Epithelial cell of esophagus (primary cell): ENCODE measurements around the gene MRGPRX4.
A peak's percentile ranks its signal among the peaks of the same experiment; 100 is the strongest.
"Not testable (repeated sequence)": the region's sequence is repeated elsewhere in the genome, so short reads cannot be mapped to it uniquely, and the experiment has no call there.

ENCODE experiments used
- DNase-seq: peaks from one replicate; pipeline ENCODE4 v3.0.0; 2010; ENCODE audit warnings: low read depth
- H3K4me3 ChIP-seq: 2 replicates; pipeline ENCODE4 v1.5.1; 2011; ENCODE audit warnings: mild to moderate bottlenecking, low read length, control low read depth
- CTCF ChIP-seq: IDR thresholded peaks from 2 replicates; pipeline ENCODE4 v1.5.1; 2011; ENCODE audit warnings: low read depth, mild to moderate bottlenecking, low read length, control low read depth, inconsistent platforms; ENCODE audit not compliant: insufficient read depth; ENCODE audit errors: missing control alignments

The MRGPRX4 gene

GRCh38 chr11:18191376-18191775, 18.7 kb downstream of the MRGPRX4 start:
- no peak for DNase-seq
- no peak overlapping the region for H3K4me3 ChIP-seq
- no peak for TF ChIP-seq CTCF

GRCh38 chr11:18193010-18193409, 20.4 kb downstream of the MRGPRX4 start:
- TF ChIP-seq CTCF = peak; percentile 6
- peak; percentile 7 for DNase-seq
- no peak overlapping the region for H3K4me3 ChIP-seq

GRCh38 chr11:18196532-18196931, 23.9 kb downstream of the MRGPRX4 start:
- no peak for TF ChIP-seq CTCF
- no peak overlapping the region for H3K4me3 ChIP-seq
- DNase-seq = no peak

GRCh38 chr11:18197738-18198137, 25.1 kb downstream of the MRGPRX4 start:
- DNase-seq, H3K4me3 ChIP-seq: not testable (repeated sequence)

GRCh38 chr11:18203723-18204122, 31.1 kb downstream of the MRGPRX4 start:
- peak; percentile 33 for DNase-seq
- no peak overlapping the region for H3K4me3 ChIP-seq
- TF ChIP-seq CTCF = peak; percentile 35

- TF ChIP-seq CTCF = no peak
- no peak overlapping the region for H3K4me3 ChIP-seq
- no peak for DNase-seq
Measured at GRCh38 chr11:18204220-18204619, 31.6 kb downstream of the MRGPRX4 start.

- H3K4me3 ChIP-seq = no peak overlapping the region
- no peak for TF ChIP-seq CTCF
- DNase-seq = no peak
Measured at GRCh38 chr11:18204771-18205170, 32.1 kb downstream of the MRGPRX4 start.

GRCh38 chr11:18209058-18209457, 36.4 kb downstream of the MRGPRX4 start:
- no peak overlapping the region for H3K4me3 ChIP-seq
- DNase-seq = no peak
- no peak for TF ChIP-seq CTCF
